ENCODE results near the gene AHRR. TPM values are rescaled to one million over a fixed set of nuclear protein-coding genes. Genes with fewer than 3 reads are reported as not detected.

AHRR gene
- total and polyA plus RNA-seq, 2 donors from 2014 or later = 0.71 to 1.7 TPM

GRCh38 chr5:386432-387341 is 65.2 kb downstream of the AHRR start:
- Histone ChIP-seq H3K27ac (ENCODE audit: low read depth in 2 of 2, low read length in 2 of 2) (no peak overlapping the region), H3K4me1 (ENCODE audit: control insufficient read depth in 2 of 3, insufficient read depth in 2 of 3, low read depth in 1 of 3, low read length in 3 of 3) (no peaks in the 10 kb centered on the region), H3K36me3 (ENCODE audit: control insufficient read depth in 2 of 3, insufficient read depth in 3 of 3, low read length in 3 of 3) (no peaks in the 10 kb centered on the region), H3K9ac (ENCODE audit: low read length in 3 of 3) (no peak overlapping the region), H3K27me3 (ENCODE audit: control insufficient read depth, insufficient read depth, low read length) (no peaks in the 10 kb centered on the region), H3K9me3 (ENCODE audit: control insufficient read depth in 2 of 3, insufficient read depth in 1 of 3, low read length in 3 of 3) (peaks cover 0 to 4% (median 0%) of the 10 kb centered on the region in 3 donors), H3K4me3 (ENCODE audit: low read length in 3 of 3) (no peak overlapping the region)
- peak in 1 of 5 donors; percentile 4 for DNase-seq
- TF ChIP-seq, protein P1, sequence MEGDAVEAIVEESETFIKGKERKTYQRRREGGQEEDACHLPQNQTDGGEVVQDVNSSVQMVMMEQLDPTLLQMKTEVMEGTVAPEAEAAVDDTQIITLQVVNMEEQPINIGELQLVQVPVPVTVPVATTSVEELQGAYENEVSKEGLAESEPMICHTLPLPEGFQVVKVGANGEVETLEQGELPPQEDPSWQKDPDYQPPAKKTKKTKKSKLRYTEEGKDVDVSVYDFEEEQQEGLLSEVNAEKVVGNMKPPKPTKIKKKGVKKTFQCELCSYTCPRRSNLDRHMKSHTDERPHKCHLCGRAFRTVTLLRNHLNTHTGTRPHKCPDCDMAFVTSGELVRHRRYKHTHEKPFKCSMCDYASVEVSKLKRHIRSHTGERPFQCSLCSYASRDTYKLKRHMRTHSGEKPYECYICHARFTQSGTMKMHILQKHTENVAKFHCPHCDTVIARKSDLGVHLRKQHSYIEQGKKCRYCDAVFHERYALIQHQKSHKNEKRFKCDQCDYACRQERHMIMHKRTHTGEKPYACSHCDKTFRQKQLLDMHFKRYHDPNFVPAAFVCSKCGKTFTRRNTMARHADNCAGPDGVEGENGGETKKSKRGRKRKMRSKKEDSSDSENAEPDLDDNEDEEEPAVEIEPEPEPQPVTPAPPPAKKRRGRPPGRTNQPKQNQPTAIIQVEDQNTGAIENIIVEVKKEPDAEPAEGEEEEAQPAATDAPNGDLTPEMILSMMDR (IDR thresholded peaks at IDR 0.05; ENCODE audit: borderline replicate concordance, extremely low read depth, insufficient read depth) = no peak
- intact Hi-C loops (cut with DNase I) = no loop called here
- FAIRE-seq = no peak

DNA sequence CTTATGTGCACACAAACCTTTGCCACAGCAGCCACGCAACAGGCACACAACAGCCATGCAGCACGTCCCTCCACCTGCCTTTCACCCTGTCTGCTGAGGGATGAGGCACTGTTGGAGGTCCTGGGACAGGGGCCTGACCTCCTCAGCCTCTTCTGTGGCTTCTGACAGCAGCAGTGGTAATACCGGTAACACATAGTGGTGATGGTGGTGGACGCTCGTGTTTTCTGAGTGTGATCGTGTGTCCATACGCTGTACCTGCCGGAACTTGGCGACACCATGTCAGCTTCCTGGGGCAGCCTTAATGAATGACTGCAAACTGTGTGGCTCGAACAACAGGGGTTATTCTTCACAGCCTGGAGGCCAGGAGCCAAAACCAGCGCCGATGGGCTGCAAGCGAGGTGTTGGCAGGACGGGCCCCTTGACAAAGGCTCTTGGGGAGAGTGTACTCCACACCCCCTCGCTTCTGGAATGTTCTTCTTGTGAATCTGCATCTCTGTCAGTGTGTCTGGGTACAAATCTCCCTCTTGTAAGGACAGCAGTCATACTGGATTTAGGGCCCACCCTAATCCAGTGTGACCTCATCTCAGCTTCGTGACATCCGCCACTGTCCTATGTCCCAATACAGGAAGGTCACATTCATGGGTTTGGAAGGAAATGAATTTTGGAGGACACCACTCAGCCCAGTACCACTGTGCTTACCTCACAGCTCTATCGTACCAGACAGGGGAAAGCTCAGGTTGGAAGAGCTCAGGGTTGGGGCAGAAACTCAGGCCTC is 66.2 kb downstream of the AHRR start:
- Histone ChIP-seq H3K27ac (ENCODE audit: low read depth in 2 of 2, low read length in 2 of 2) (no peak overlapping the region), H3K36me3 (ENCODE audit: control insufficient read depth in 2 of 3, insufficient read depth in 3 of 3, low read length in 3 of 3) (no peaks in the 10 kb centered on the region), H3K27me3 (ENCODE audit: control insufficient read depth, insufficient read depth, low read length) (no peaks in the 10 kb centered on the region), H3K9ac (ENCODE audit: low read length in 3 of 3) (no peak overlapping the region), H3K4me1 (ENCODE audit: control insufficient read depth in 2 of 3, insufficient read depth in 2 of 3, low read depth in 1 of 3, low read length in 3 of 3) (no peaks in the 10 kb centered on the region), H3K4me3 (ENCODE audit: low read length in 3 of 3) (no peak overlapping the region), H3K9me3 (ENCODE audit: control insufficient read depth in 2 of 3, insufficient read depth in 1 of 3, low read length in 3 of 3) (peaks cover 0 to 4% (median 0%) of the 10 kb centered on the region in 3 donors)
- FAIRE-seq (no peak), DNase-seq (peak in 1 of 5 donors; percentile 20)
- TF ChIP-seq, protein P1 (IDR thresholded peaks at IDR 0.05; ENCODE audit: borderline replicate concordance, extremely low read depth, insufficient read depth) = no peak
- intact Hi-C loops (cut with DNase I) = no loop called here

- Histone ChIP-seq H3K9ac (ENCODE audit: low read length in 3 of 3) (no peak overlapping the region), H3K9me3 (ENCODE audit: control insufficient read depth in 2 of 3, insufficient read depth in 1 of 3, low read length in 3 of 3) (peaks cover 0 to 4% (median 0%) of the 10 kb centered on the region in 3 donors), H3K36me3 (ENCODE audit: control insufficient read depth in 2 of 3, insufficient read depth in 3 of 3, low read length in 3 of 3) (no peaks in the 10 kb centered on the region), H3K4me1 (ENCODE audit: control insufficient read depth in 2 of 3, insufficient read depth in 2 of 3, low read depth in 1 of 3, low read length in 3 of 3) (no peaks in the 10 kb centered on the region), H3K4me3 (ENCODE audit: low read length in 3 of 3) (no peak overlapping the region), H3K27me3 (ENCODE audit: control insufficient read depth, insufficient read depth, low read length) (no peaks in the 10 kb centered on the region), H3K27ac (ENCODE audit: low read depth in 2 of 2, low read length in 2 of 2) (no peak overlapping the region)
- TF ChIP-seq, protein P1 (IDR thresholded peaks at IDR 0.05; ENCODE audit: borderline replicate concordance, extremely low read depth, insufficient read depth) = no peak
- FAIRE-seq = no peak
- peak in 3 of 5 donors; percentile 5 to 61 (median 39) for DNase-seq
- intact Hi-C loops (cut with DNase I) = no loop called here
Measured at GRCh38 chr5:388266-389196, 67.0 kb downstream of the AHRR start.
